ENCODE results near the gene CTNNA3.

CTNNA3 gene

GRCh38 chr10:67268146-67268545, 427.8 kb downstream of the CTNNA3 start:
- DNase-seq (ENCODE audit: low read depth) = no peak
- no peak for TF ChIP-seq CTCF (IDR thresholded peaks at IDR 0.05; ENCODE audit: control insufficient read depth, extremely low read depth, insufficient read depth)
- H3K4me3 ChIP-seq (ENCODE audit: low read depth, low read length) = no peak overlapping the region

GRCh38 chr10:67262675-67263074, 433.3 kb downstream of the CTNNA3 start:
- H3K4me3 ChIP-seq (ENCODE audit: low read depth, low read length) = no peak overlapping the region
- no peak for DNase-seq (ENCODE audit: low read depth)
- no peak for TF ChIP-seq CTCF (IDR thresholded peaks at IDR 0.05; ENCODE audit: control insufficient read depth, extremely low read depth, insufficient read depth)

GRCh38 chr10:67261300-67261797, 434.6 kb downstream of the CTNNA3 start:
- no peak for DNase-seq (ENCODE audit: low read depth)
- no peak overlapping the region for H3K4me3 ChIP-seq (ENCODE audit: low read depth, low read length)
- TF ChIP-seq CTCF (IDR thresholded peaks at IDR 0.05; ENCODE audit: control insufficient read depth, extremely low read depth, insufficient read depth) = no peak

- TF ChIP-seq CTCF (IDR thresholded peaks at IDR 0.05; ENCODE audit: control insufficient read depth, extremely low read depth, insufficient read depth) = no peak
- peak; percentile 93 for DNase-seq (ENCODE audit: low read depth)
- H3K4me3 ChIP-seq (ENCODE audit: low read depth, low read length) = no peak overlapping the region
These were observed 436.6 kb downstream of the CTNNA3 start for GRCh38 chr10:67259319-67259929.

- H3K4me3 ChIP-seq (ENCODE audit: low read depth, low read length) = no peak overlapping the region
- no peak for DNase-seq (ENCODE audit: low read depth)
- no peak for TF ChIP-seq CTCF (IDR thresholded peaks at IDR 0.05; ENCODE audit: control insufficient read depth, extremely low read depth, insufficient read depth)
These were observed 438.4 kb downstream of the CTNNA3 start for GRCh38 chr10:67257427-67258144.

GRCh38 chr10:67257018-67257417, 439.0 kb downstream of the CTNNA3 start:
- TF ChIP-seq CTCF (IDR thresholded peaks at IDR 0.05; ENCODE audit: control insufficient read depth, extremely low read depth, insufficient read depth) = no peak
- H3K4me3 ChIP-seq (ENCODE audit: low read depth, low read length) = no peak overlapping the region
- DNase-seq (ENCODE audit: low read depth) = peak; percentile 80

All from LNCaP clone FGC (cell line).